H1 (cell line): ENCODE measurements around the gene MYMX. TPM values are rescaled to one million over a fixed set of nuclear protein-coding genes. Genes with fewer than 3 reads are reported as not detected.

Experiments
- CTCF ChIA-PET: fragments of 300-600 bp; sonication (Branson Sonifier 250); formaldehyde crosslinking; loops from one replicate; lab custom pipeline; 2021; ENCODE audit not compliant: partially characterized antibody; lab: Charles Lee
- POLR2A ChIA-PET: fragments of 300-600 bp; sonication (Branson Sonifier 250); formaldehyde crosslinking; loops from one replicate; lab custom pipeline; 2021; ENCODE audit warnings: inconsistent platforms; ENCODE audit not compliant: partially characterized antibody; lab: Charles Lee
- DNase-seq, 2 experiments: peaks; one replicate each; pipeline versions ENCODE4 v3.0.0 to v3.0.0-alpha.2; 2010 to 2022; ENCODE audit warnings: low spot score in 2 of 2, low read depth in 1 of 2, mixed read lengths in 1 of 2
- FAIRE-seq: peaks from 2 replicates; lab custom pipeline; 2011; peaks lifted over from hg19 to GRCh38; lab: Jason Lieb, UNC
- H2AFZ ChIP-seq: 2 replicates; pipeline ENCODE4 v1.8.1; 2012; ENCODE audit warnings: low read length, inconsistent platforms
- H2AK5ac ChIP-seq: 2 replicates; pipeline ENCODE4 v1.6.1; 2013; ENCODE audit warnings: low read depth, low read length
- H2BK120ac ChIP-seq: replicated peaks from 2 replicates; pipeline ENCODE3; 2013; ENCODE audit warnings: low read depth, low read length, inconsistent platforms
- H2BK12ac ChIP-seq: 2 replicates; pipeline ENCODE4 v1.6.1; 2013; ENCODE audit warnings: low read depth, low read length
- H2BK15ac ChIP-seq: 2 replicates; pipeline ENCODE4 v1.6.1; 2013; ENCODE audit warnings: low read length
- H2BK20ac ChIP-seq: 2 replicates; pipeline ENCODE4 v1.6.1; 2013; ENCODE audit warnings: low read length
- H2BK5ac ChIP-seq: 2 replicates; pipeline ENCODE4 v1.6.1; 2013; ENCODE audit warnings: low read depth, low read length
- H3K14ac ChIP-seq: 2 replicates; pipeline ENCODE4 v1.6.1; 2013; ENCODE audit warnings: inconsistent platforms; ENCODE audit not compliant: insufficient read length
- H3K18ac ChIP-seq: 2 replicates; pipeline ENCODE4 v1.6.1; 2013; ENCODE audit warnings: low read length; ENCODE audit errors: extremely low read depth
- H3K23ac ChIP-seq: 2 replicates; pipeline ENCODE4 v1.6.1; 2013; ENCODE audit warnings: inconsistent platforms; ENCODE audit not compliant: insufficient read length
- H3K23me2 ChIP-seq: 2 replicates; pipeline ENCODE4 v1.6.1; 2013; ENCODE audit warnings: low read depth, low read length
- H3K27ac ChIP-seq: 2 replicates; pipeline ENCODE4 v1.6.1; 2011; ENCODE audit warnings: low read depth, low read length, inconsistent platforms
- H3K27me3 ChIP-seq, 4 experiments: replicated peaks in 1 of 4; 1 replicate in 1 of 4; 2 replicates in 3 of 4; pipeline versions ENCODE4 v1.6.1 to v1.8.1; 2011 to 2013; ENCODE audit warnings: low read length in 3 of 4, mild to moderate bottlenecking in 3 of 4, inconsistent platforms in 2 of 4, mixed read lengths in 2 of 4, moderate library complexity in 1 of 4; ENCODE audit not compliant: control insufficient read depth in 3 of 4, insufficient read depth in 3 of 4; ENCODE audit errors: extremely low read depth in 1 of 4
- H3K36me3 ChIP-seq, 4 experiments: 2 replicates each; pipeline versions ENCODE4 v1.6.1 to v1.8.1; 2011 to 2013; ENCODE audit warnings: mild to moderate bottlenecking in 4 of 4, low read length in 3 of 4, moderate library complexity in 2 of 4, control low read depth in 1 of 4, inconsistent platforms in 1 of 4; ENCODE audit not compliant: insufficient read depth in 4 of 4, control insufficient read depth in 2 of 4
- H3K4ac ChIP-seq: replicated peaks from 2 replicates; pipeline ENCODE3; 2013; ENCODE audit warnings: low read length, low read depth, mixed read lengths, inconsistent platforms; ENCODE audit not compliant: insufficient read length
- H3K4me1 ChIP-seq, 4 experiments: replicated peaks in 1 of 4; 1 replicate in 1 of 4; 2 replicates in 3 of 4; pipeline versions ENCODE4 v1.6.1 to v1.8.1; 2011 to 2013; ENCODE audit warnings: low read length in 3 of 4, inconsistent platforms in 2 of 4, mixed read lengths in 1 of 4; ENCODE audit not compliant: insufficient read depth in 4 of 4, control insufficient read depth in 3 of 4
- H3K4me2 ChIP-seq, 2 experiments: 2 replicates each; pipeline versions ENCODE4 v1.6.1 to v1.8.1; 2011 to 2013; ENCODE audit warnings: low read depth in 2 of 2, low read length in 2 of 2, control low read depth in 1 of 2, inconsistent platforms in 1 of 2, mild to moderate bottlenecking in 1 of 2; ENCODE audit not compliant: insufficient read depth in 1 of 2
- H3K4me3 ChIP-seq, 4 experiments: fragments of 200-600, 300-600 bp in 1 of 4; sonication (generic), shearing (Covaris generic), sonication (Bioruptor Twin) in 1 of 4; 2 replicates each; pipeline versions ENCODE4 v1.5.1 to v1.8.1; 2011 to 2016; ENCODE audit warnings: low read length in 4 of 4, low read depth in 3 of 4, control low read depth in 2 of 4, inconsistent platforms in 2 of 4, mild to moderate bottlenecking in 2 of 4, mixed read lengths in 1 of 4, moderate library complexity in 1 of 4; ENCODE audit not compliant: insufficient read depth in 2 of 4; ENCODE audit errors: extremely low read depth in 1 of 4
- H3K56ac ChIP-seq: replicated peaks from 2 replicates; pipeline ENCODE3; 2013; ENCODE audit warnings: low read depth, mild to moderate bottlenecking, mixed read lengths, low read length, inconsistent platforms; ENCODE audit not compliant: insufficient read length
- H3K79me1 ChIP-seq: 2 replicates; pipeline ENCODE4 v1.6.1; 2013; ENCODE audit warnings: low read depth, low read length, control low read depth
- H3K79me2 ChIP-seq, 2 experiments: 2 replicates each; pipeline versions ENCODE4 v1.6.1 to v1.8.1; 2012 to 2013; ENCODE audit warnings: low read length in 2 of 2, mild to moderate bottlenecking in 2 of 2, inconsistent platforms in 1 of 2; ENCODE audit not compliant: insufficient read depth in 2 of 2, control insufficient read depth in 1 of 2
- H3K9ac ChIP-seq, 4 experiments: replicated peaks in 1 of 4; 1 replicate in 1 of 4; 2 replicates in 3 of 4; pipeline versions ENCODE4 v1.6.1 to v1.8.1; 2011 to 2013; ENCODE audit warnings: low read depth in 3 of 4, low read length in 3 of 4, control low read depth in 2 of 4, mild to moderate bottlenecking in 2 of 4, moderate library complexity in 2 of 4, inconsistent platforms in 1 of 4; ENCODE audit errors: extremely low read depth in 1 of 4
- H3K9me3 ChIP-seq, 2 experiments: 2 replicates each; pipeline versions ENCODE4 v1.6.1 to v1.8.1; 2012 to 2013; ENCODE audit warnings: mild to moderate bottlenecking in 2 of 2, moderate library complexity in 2 of 2, control low read depth in 1 of 2, inconsistent platforms in 1 of 2, low read depth in 1 of 2, low read length in 1 of 2, mixed read lengths in 1 of 2; ENCODE audit not compliant: insufficient read depth in 2 of 2
- H4K20me1 ChIP-seq, 2 experiments: replicated peaks in 1 of 2; 2 replicates each; pipeline versions ENCODE3 to v1.8.1; 2011 to 2013; ENCODE audit warnings: inconsistent platforms in 2 of 2, low read length in 2 of 2, mild to moderate bottlenecking in 1 of 2; ENCODE audit not compliant: insufficient read depth in 2 of 2, control insufficient read depth in 1 of 2
- H4K5ac ChIP-seq: 2 replicates; pipeline ENCODE4 v1.6.1; 2013; ENCODE audit warnings: low read length, low read depth, mixed read lengths, inconsistent platforms; ENCODE audit not compliant: insufficient read length
- H4K8ac ChIP-seq: 2 replicates; pipeline ENCODE4 v1.8.0; 2013; ENCODE audit warnings: mild to moderate bottlenecking, moderate library complexity, low read length, inconsistent platforms; ENCODE audit not compliant: insufficient read depth; ENCODE audit errors: extremely low read depth
- H4K91ac ChIP-seq: replicated peaks from 2 replicates; pipeline ENCODE3; 2013; ENCODE audit warnings: low read length, mixed read lengths, inconsistent platforms; ENCODE audit not compliant: insufficient read length
- HDAC6 ChIP-seq: IDR thresholded peaks from one replicate; pipeline ENCODE4 v1.7.1; 2012; ENCODE audit warnings: low read depth, mild to moderate bottlenecking, inconsistent platforms, low read length, moderate library complexity
- KDM4A ChIP-seq: IDR thresholded peaks from one replicate; pipeline ENCODE4 v1.7.1; 2012; ENCODE audit warnings: low read depth, mild to moderate bottlenecking, moderate library complexity, low read length, inconsistent platforms; ENCODE audit not compliant: severe bottlenecking
- KDM5A ChIP-seq: fragments of 200-600 bp; IDR thresholded peaks from 2 replicates; pipeline ENCODE4 v1.7.1; 2012; ENCODE audit warnings: mild to moderate bottlenecking, low read length, inconsistent platforms, mixed read lengths
- MAFK ChIP-seq: IDR thresholded peaks from 2 replicates; pipeline ENCODE4 v1.6.1; 2012; ENCODE audit warnings: low read depth, mild to moderate bottlenecking, improper control_type of control experiment, low read length
- NANOG ChIP-seq: IDR thresholded peaks from 2 replicates; pipeline ENCODE4 v1.6.1; 2011; ENCODE audit warnings: low read length, low read depth, mild to moderate bottlenecking, inconsistent platforms; ENCODE audit not compliant: insufficient read depth, poor library complexity, severe bottlenecking
- NRF1 ChIP-seq: IDR thresholded peaks from 2 replicates; pipeline ENCODE4 v1.6.1; 2011; ENCODE audit warnings: mild to moderate bottlenecking, low read depth, low read length, improper control_type of control experiment
- POLR2A ChIP-seq, 2 experiments: IDR thresholded peaks; 1 replicate in 1 of 2; 2 replicates in 1 of 2; pipeline ENCODE4 v1.6.1; 2011; ENCODE audit warnings: low read depth in 2 of 2, low read length in 2 of 2, mild to moderate bottlenecking in 2 of 2; ENCODE audit errors: control extremely low read depth in 1 of 2
- RXRA ChIP-seq: IDR thresholded peaks from 2 replicates; pipeline ENCODE4 v1.6.1; 2011; ENCODE audit warnings: low read depth, mild to moderate bottlenecking, low read length, moderate library complexity; ENCODE audit not compliant: insufficient read depth
- SIN3A ChIP-seq, 2 experiments: IDR thresholded peaks in 1 of 2; conservative IDR thresholded peaks in 1 of 2; 2 replicates each; pipeline ENCODE4 v1.6.1; 2011 to 2012; ENCODE audit warnings: low read length in 2 of 2, improper control_type of control experiment in 1 of 2, low read depth in 1 of 2, mild to moderate bottlenecking in 1 of 2
- TBP ChIP-seq: IDR thresholded peaks from 2 replicates; pipeline ENCODE4 v1.6.1; 2011; ENCODE audit warnings: low read depth, low read length, improper control_type of control experiment
- ZNF274 ChIP-seq: IDR thresholded peaks from 2 replicates; pipeline ENCODE4 v1.7.0; 2012; ENCODE audit warnings: low read length, borderline replicate concordance; ENCODE audit errors: extremely low read depth
- WGBS, 2 experiments: shearing (Covaris generic) in 1 of 2; methylation state at CpG; one replicate each; pipeline versions ENCODE4 v1.1.6 to v1.1.7; 2013 to 2015; ENCODE audit warnings: low lambda C conversion rate in 2 of 2, mixed read lengths in 2 of 2, inconsistent platforms in 1 of 2, low coverage in 1 of 2, missing lambda C conversion rate in 1 of 2; ENCODE audit not compliant: insufficient replicate concordance in 2 of 2, insufficient coverage in 1 of 2, insufficient read length in 1 of 2; ENCODE audit errors: extremely low coverage in 1 of 2, missing lambda C conversion rate in 1 of 2; 5-methylcytosine and 5-hydroxymethylcytosine counted together
- polyA plus RNA-seq, 7 experiments: library from polyadenylated mRNA; depleted of rRNA in 3 of 7; stranded (reverse) in 5 of 7; unstranded in 2 of 7; fragments of >200 nt in 5 of 7; fragments of 200-250 nt in 2 of 7; gene quantifications; 1 replicate in 5 of 7; 2 replicates in 1 of 7; 4 replicates in 1 of 7; pipeline versions ENCODE4 v1.2.1 to v1.2.3, GENCODE V29; 2011 to 2013; ENCODE audit warnings: missing spikeins in 2 of 7, mixed read lengths in 2 of 7
- total RNA-seq: library from RNA; stranded (reverse); fragmentation: NEBNext Ultra II Directional; extraction: Animal tissue kit (Norgen Biotek cat#: 25700); gene quantifications from 2 replicates; pipeline ENCODE4 v1.2.1, GENCODE V29; 2021

The MYMX gene
- total and polyA plus RNA-seq, 2 of the 8 experiments (the other 6 are each of a cell fraction or from before 2014, with no cell fraction given): 4.7 to 6.9 TPM

DNA sequence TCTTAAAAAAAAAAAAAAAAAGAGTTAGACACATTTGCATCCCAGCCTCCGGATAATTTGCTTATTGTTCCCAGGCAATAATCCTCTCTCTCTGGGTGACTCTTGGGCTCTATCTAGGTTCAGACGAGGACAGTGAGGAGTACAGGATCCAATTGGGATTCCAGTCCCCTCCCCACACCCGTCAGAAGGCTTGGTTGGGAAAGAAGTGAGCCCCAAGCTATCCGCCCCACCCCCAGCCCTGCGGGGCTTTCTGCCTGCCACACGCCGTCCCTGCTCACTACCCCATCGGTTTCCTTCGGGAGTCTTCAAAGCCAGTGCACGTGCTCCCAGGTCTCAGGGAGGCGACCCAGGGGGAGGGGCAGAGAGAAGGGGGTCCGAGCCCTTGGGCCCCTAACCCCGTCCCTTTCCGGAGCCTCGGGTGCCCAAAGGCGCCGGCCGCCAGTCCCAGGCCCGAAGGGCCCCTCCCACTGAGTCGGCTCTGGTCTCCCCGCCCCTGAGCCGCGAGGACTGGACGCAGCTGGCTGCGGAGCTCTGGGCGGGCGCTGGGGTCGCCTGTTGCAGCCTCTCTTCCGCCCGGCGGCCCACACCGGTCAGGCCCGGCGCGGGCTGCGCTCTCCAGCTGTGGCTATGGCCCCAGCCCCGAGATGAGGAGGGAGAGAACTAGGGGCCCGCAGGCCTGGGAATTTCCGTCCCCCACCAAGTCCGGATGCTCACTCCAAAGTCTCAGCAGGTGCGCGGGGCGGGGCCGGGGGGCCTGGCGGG lies 2.5 kb downstream of the MYMX start:
- no peak overlapping the region for H3K14ac ChIP-seq
- H3K23ac ChIP-seq: no peak overlapping the region
- POLR2A ChIA-PET: interaction anchor here (0.7 to 21.0 kb wide), 19 partner anchors 9 to 103 kb away, joined by 3 to 477 read pairs (median 6); partner anchors contain the start of gene HSP90AB1
- H2BK5ac ChIP-seq: peak overlapping the region; percentile 82
- H2BK15ac ChIP-seq: no peak overlapping the region
- peak overlapping the region; percentile 80 for H3K18ac ChIP-seq
- no peaks in the 10 kb centered on the region; the same call in 1 of the 2 replicates for H3K79me1 ChIP-seq
- H3K23me2 ChIP-seq: peaks cover 10% of the 10 kb centered on the region
- DNase-seq: peak in 1 of 2 experiments; percentile 92
- peak overlapping the region; percentile 40; the same call in 1 of the 2 replicates for H2BK20ac ChIP-seq
- no peak overlapping the region for H2AFZ ChIP-seq
- H3K4me2 ChIP-seq: peak overlapping the region; percentile 75 to 80
- no peak for FAIRE-seq
- peaks cover 24 to 49% (median 32%) of the 10 kb centered on the region in 4 experiments for H3K4me1 ChIP-seq
- H4K20me1 ChIP-seq: no peaks in the 10 kb centered on the region
- CTCF ChIA-PET: interaction anchor here (0.6 to 19.4 kb wide), 6 partner anchors 16 to 673 kb away, joined by 3 to 287 read pairs (median 4); no protein-coding TSS in a partner anchor
- H3K56ac ChIP-seq: peak overlapping the region; percentile 83
- no peaks in the 10 kb centered on the region for H3K9me3 ChIP-seq
- H2BK12ac ChIP-seq: peak overlapping the region; percentile 94; the same call in 1 of the 2 replicates
- peak overlapping the region; percentile 63 for H3K4ac ChIP-seq
- H3K4me3 ChIP-seq: peak overlapping the region; percentile 42 to 62 (median 52)
- H2AK5ac ChIP-seq: peak overlapping the region; percentile 5; the same call in 1 of the 2 replicates
- peaks cover 0 to 3% of the 10 kb centered on the region in 2 experiments; a peak in 2 of 4 replicates for H3K79me2 ChIP-seq
- H3K27me3 ChIP-seq: no peaks in the 10 kb centered on the region
- WGBS, 2 experiments: 1% methylated on average over 34 of the region's 45 CpGs; no CpG with 5 or more reads in 1 of the 2 experiments
- peak overlapping the region in 3 of 4 experiments; percentile 60 to 76 (median 72); a peak in 6 of 7 replicates for H3K9ac ChIP-seq
- peak overlapping the region; percentile 75 for H4K91ac ChIP-seq
- peak overlapping the region; percentile 91 for H3K27ac ChIP-seq
- peak overlapping the region; percentile 47 for H4K5ac ChIP-seq
- H3K36me3 ChIP-seq: no peaks in the 10 kb centered on the region
- H4K8ac ChIP-seq: peak overlapping the region; percentile 93
- H2BK120ac ChIP-seq: peak overlapping the region; percentile 30
- no peak for TF ChIP-seq MAFK
- TF ChIP-seq POLR2A (IDR thresholded peaks at IDR 0.05; ENCODE audit: control extremely low read depth in 1 of 2, low read depth in 2 of 2, low read length in 2 of 2): peak in 1 of 2 experiments; percentile 79; a peak in 2 of 3 replicates
- no peak for TF ChIP-seq RXRA
- TF ChIP-seq NRF1: no peak
- TF ChIP-seq ZNF274: no peak
- peak; percentile 44 for TF ChIP-seq TBP
- TF ChIP-seq KDM4A: peak; percentile 43
- TF ChIP-seq NANOG: no peak
- TF ChIP-seq SIN3A (conservative IDR thresholded peaks at IDR 0.05 in 1 of 2, IDR thresholded peaks at IDR 0.05 in 1 of 2; ENCODE audit: low read depth in 1 of 2, low read length in 2 of 2): peak; percentile 33 to 61; a peak in 2 of 4 replicates
- TF ChIP-seq KDM5A: no peak
- no peak for TF ChIP-seq HDAC6
